Mesothelial cell of epicardium (in vitro differentiated cells): ENCODE measurements around the gene UST. TPM values are rescaled to one million over a fixed set of nuclear protein-coding genes. Genes with fewer than 3 reads are reported as not detected.

Experiments used
- DNase-seq, 2 experiments: peaks; one replicate each; pipeline ENCODE4 v3.0.0; 2021; ENCODE audit warnings: low spot score in 2 of 2; ENCODE audit not compliant: unreplicated experiment in 2 of 2
- H3K27ac Mint-ChIP-seq: 2 replicates; pipeline ENCODE4 v1.8.0; 2021; ENCODE audit warnings: mixed read lengths
- H3K27me3 Mint-ChIP-seq: 2 replicates; pipeline ENCODE4 v1.8.0; 2021; ENCODE audit warnings: low read depth, mixed read lengths
- H3K36me3 Mint-ChIP-seq: 2 replicates; pipeline ENCODE4 v1.8.0; 2021; ENCODE audit warnings: mixed read lengths
- H3K4me1 Mint-ChIP-seq: 2 replicates; pipeline ENCODE4 v1.8.0; 2021; ENCODE audit warnings: mixed read lengths
- H3K4me3 Mint-ChIP-seq: 2 replicates; pipeline ENCODE4 v1.8.0; 2021; ENCODE audit warnings: mild to moderate bottlenecking, moderate library complexity, mixed read lengths
- H3K9me3 Mint-ChIP-seq: 2 replicates; pipeline ENCODE4 v1.8.0; 2021; ENCODE audit warnings: mixed read lengths
- total RNA-seq: library from RNA; stranded (reverse); gene quantifications from 3 replicates; pipeline ENCODE4 v1.2.1, GENCODE V29; 2021
- TF ChIP-seq, protein P1 (sequence below): fragments of 200-600 bp; sonication (generic); IDR thresholded peaks from one replicate; pipeline ENCODE4 v1.5.0; 2021; ENCODE audit warnings: antibody characterized with exemption; ENCODE audit not compliant: unreplicated experiment

The UST gene
- total RNA-seq, 1 donor from 2014 or later = 6.6 TPM

DNA sequence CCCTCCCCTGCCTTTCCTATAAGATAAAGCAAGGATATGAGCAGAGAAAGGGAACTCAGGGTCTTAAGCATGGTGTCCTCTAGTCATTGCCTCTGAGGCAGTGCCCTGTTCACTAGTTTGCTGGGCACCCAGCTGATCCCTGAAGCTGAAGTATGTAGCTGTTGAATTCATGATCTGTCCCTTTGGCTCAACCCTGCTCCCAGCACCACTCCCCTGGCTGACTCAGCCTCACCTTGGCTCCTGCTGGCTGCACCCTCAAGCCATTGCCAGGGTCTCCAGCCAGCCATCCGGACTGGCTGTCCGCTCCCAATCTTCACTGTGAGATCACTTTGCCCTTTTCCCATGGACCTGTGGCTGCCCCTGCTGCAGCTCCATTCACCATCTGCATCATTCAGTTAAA, 25.9 kb upstream of the UST start:
- Mint-ChIP-seq H3K4me3 (no peak overlapping the region), H3K4me1 (peaks cover 2% of the 10 kb centered on the region), H3K36me3 (peaks cover 3% of the 10 kb centered on the region), H3K27me3 (peaks cover 1% of the 10 kb centered on the region), H3K27ac (peak overlapping the region; percentile 16), H3K9me3 (peaks cover 12% of the 10 kb centered on the region)
- no peak for DNase-seq
- TF ChIP-seq, protein P1, sequence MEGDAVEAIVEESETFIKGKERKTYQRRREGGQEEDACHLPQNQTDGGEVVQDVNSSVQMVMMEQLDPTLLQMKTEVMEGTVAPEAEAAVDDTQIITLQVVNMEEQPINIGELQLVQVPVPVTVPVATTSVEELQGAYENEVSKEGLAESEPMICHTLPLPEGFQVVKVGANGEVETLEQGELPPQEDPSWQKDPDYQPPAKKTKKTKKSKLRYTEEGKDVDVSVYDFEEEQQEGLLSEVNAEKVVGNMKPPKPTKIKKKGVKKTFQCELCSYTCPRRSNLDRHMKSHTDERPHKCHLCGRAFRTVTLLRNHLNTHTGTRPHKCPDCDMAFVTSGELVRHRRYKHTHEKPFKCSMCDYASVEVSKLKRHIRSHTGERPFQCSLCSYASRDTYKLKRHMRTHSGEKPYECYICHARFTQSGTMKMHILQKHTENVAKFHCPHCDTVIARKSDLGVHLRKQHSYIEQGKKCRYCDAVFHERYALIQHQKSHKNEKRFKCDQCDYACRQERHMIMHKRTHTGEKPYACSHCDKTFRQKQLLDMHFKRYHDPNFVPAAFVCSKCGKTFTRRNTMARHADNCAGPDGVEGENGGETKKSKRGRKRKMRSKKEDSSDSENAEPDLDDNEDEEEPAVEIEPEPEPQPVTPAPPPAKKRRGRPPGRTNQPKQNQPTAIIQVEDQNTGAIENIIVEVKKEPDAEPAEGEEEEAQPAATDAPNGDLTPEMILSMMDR = no peak

DNA sequence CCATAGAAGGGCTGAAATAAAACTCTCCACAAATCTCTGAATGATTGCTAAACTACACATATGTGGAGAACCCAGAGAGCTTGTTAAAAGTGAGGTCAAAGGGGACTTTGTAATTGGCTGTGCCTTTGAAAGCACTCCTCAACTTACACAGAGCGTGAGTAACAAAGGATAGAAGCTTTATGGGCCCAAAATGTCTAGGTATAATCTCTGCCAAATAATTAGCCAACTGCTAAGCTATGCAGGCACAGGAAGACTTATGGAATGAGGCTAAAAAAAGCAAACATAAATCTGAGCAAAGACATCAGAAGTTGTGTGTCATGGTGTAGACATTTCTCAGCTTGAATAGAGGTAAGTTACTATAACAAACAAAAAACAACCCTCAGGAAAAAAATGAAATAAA, 23.3 kb upstream of the UST start:
- peaks cover 22% of the 10 kb centered on the region for H3K9me3 Mint-ChIP-seq
- no peak for DNase-seq
- peaks cover 8% of the 10 kb centered on the region for H3K36me3 Mint-ChIP-seq

DNA sequence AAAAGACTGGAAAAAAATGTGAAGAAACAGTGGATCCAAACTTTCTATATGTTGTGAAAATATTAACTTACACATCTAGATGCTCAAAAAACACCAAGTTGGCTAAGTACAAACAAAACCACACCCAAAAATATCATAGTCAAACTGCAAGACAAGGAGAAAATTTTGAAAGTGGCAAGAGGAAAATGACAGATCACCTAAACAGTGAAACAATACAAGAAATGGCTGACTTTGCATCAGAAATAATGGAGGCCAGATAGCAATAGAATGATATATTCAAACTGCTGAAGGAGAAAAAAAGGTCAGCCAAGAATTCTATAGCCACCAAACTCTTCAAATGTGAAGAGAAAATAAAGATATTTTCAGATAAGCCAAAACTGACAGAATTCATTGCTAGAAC, 22.4 kb upstream of the UST start:
- H3K4me1 Mint-ChIP-seq = peaks cover 2% of the 10 kb centered on the region
- peaks cover 22% of the 10 kb centered on the region for H3K9me3 Mint-ChIP-seq
- no peak overlapping the region for H3K4me3 Mint-ChIP-seq
- peaks cover 1% of the 10 kb centered on the region for H3K27me3 Mint-ChIP-seq
- TF ChIP-seq, protein P1 = no peak
- peaks cover 8% of the 10 kb centered on the region for H3K36me3 Mint-ChIP-seq
- no peak overlapping the region for H3K27ac Mint-ChIP-seq
- DNase-seq = no peak

More for the DNA sequence above, 23.3 kb upstream of the UST start:
- TF ChIP-seq, protein P1 = no peak
- no peak overlapping the region for H3K4me3 Mint-ChIP-seq
- peaks cover 1% of the 10 kb centered on the region for H3K27me3 Mint-ChIP-seq
- H3K27ac Mint-ChIP-seq = no peak overlapping the region
- H3K4me1 Mint-ChIP-seq = peaks cover 2% of the 10 kb centered on the region

DNA sequence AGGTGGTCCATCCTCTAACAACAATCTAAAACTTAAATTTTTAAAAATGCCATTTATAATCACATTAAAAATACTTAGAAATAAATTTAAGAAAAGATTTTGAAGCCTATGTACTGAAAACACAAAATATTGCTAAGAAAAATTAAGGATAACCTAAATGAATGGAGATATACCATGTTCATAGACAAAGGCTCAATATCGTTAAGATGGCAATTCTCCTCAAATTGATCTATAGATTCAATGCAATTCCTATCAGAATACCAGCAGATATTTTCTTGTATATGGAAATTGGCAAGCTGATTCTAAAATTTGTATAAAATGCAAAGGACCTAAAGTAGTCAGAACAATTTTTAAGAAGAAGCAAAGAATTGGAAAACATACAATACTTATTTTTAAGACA, 19.7 kb upstream of the UST start:
- TF ChIP-seq, protein P1 = no peak
- Mint-ChIP-seq H3K4me1 (no peaks in the 10 kb centered on the region), H3K36me3 (peaks cover 8% of the 10 kb centered on the region), H3K27ac (no peak overlapping the region), H3K9me3 (peaks cover 22% of the 10 kb centered on the region), H3K27me3 (no peaks in the 10 kb centered on the region), H3K4me3 (no peak overlapping the region)
- DNase-seq = no peak

DNA sequence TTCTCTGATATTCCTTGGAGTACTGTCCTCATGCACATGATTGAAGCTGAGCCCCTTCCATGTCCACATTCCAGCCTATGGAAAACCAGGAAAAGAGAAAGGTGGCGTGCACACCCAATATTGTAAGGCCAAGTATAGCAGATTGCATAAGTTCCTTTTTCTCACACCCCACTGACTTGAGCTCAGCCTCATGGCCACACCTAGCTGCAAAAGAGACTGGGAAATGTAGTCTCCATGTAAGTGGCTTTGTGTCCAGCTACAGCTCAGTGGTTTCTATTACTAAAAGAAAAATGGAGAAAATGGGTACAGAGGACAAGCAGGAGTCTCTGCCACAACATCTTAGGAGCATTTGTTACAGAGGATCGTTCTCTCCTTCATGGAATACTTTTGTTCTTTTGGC, 10.8 kb upstream of the UST start:
- Mint-ChIP-seq H3K4me1 (no peaks in the 10 kb centered on the region), H3K4me3 (no peak overlapping the region), H3K36me3 (no peaks in the 10 kb centered on the region), H3K27ac (no peak overlapping the region), H3K9me3 (no peaks in the 10 kb centered on the region), H3K27me3 (no peaks in the 10 kb centered on the region)
- no peak for DNase-seq
- TF ChIP-seq, protein P1 = no peak

DNA sequence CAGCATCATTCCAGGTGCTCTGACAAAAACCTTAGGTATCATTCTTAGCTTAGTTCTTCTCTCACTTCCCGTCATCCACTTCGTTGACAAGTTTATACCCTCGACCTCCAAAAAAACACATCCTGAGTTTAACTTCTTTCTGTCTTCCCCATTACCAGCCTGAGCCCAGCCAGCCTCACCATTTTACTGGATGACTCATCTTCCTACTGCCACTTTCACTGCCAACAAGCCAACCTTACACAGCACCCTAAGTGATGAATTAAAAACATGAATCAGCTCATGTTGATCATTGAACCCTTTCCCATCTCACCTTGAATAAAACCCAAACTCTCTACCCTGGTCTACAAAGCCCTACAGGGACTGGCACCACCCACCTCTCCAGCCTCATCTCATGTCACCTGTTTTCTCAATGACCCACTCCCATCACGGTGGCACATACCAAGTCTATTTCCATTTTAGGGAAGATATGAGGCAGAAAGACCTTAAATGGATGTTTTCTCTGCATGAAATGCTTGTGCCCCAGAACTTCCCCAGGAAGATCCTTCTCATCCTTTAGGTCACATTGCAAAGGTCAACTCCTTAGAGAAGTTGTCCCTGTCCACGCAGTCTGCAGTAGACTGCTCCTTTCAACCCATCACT, 9.9 kb upstream of the UST start:
- H3K4me1 Mint-ChIP-seq = no peaks in the 10 kb centered on the region
- no peak overlapping the region for H3K4me3 Mint-ChIP-seq
- no peaks in the 10 kb centered on the region for H3K36me3 Mint-ChIP-seq
- H3K27me3 Mint-ChIP-seq = no peaks in the 10 kb centered on the region
- TF ChIP-seq, protein P1 = no peak
- no peaks in the 10 kb centered on the region for H3K9me3 Mint-ChIP-seq
- no peak for DNase-seq
- H3K27ac Mint-ChIP-seq = no peak overlapping the region
